ENCODE data around the gene NYAP1.
A peak's percentile ranks its signal among the peaks of the same experiment; 100 is the strongest.
"Not testable (repeated sequence)": the region's sequence is repeated elsewhere in the genome, so short reads cannot be mapped to it uniquely, and the experiment has no call there.

Gene NYAP1

DNA sequence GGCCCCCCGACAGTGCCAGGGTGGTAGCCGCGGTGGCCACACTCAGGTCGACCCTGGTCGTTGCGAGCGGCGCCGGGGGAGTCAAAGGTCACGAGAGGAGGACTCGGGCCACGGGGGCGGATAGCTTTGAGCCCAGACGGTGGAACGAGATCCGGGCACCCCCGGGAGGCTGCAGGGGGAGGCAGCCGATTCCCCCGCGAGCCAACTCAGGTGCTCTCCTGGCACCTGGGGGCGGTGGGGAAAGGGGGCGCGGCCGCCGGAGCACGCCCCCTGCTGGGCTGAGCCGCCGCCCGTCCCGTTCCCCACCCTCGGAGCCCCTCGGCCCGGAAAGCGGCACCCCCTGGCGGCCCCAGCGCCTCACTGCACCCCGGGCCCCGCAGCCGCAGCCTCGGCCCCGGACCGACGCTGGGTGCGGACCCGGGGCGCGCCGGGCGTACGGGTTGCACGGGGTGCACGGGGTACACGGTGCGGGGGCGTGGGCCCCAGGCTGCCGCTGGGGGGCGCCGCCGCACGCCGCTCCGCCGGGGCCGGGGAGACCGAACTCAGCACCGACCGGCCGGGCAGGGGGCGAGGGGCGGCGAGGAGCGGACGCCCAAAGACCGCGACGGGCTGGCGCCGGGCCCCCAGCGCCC, 521 bp upstream of the NYAP1 start:
- DNase-seq (ENCODE audit: low read depth in 2 of 2) = peak; percentile 58 to 66

DNA sequence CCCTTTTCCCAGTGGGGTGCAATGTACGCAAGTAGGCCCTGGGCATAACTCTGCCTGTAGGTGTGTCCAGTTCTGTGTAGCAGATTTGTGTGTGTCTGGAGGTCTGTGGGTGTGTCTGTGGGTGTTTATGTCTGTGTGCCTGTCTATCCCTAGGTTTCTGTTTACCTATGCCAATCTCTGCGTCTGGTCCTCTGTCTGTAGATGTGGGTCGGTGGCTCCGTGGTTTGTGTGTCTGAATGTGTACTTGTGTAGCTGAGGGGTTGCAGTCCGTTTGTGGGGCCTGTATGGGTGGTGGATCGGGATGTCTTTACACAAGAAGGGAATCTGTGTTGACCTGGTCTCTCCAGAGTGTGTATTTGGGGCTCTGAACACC, 932 bp downstream of the NYAP1 start:
- DNase-seq (ENCODE audit: low read depth in 2 of 2) = no peak

DNA sequence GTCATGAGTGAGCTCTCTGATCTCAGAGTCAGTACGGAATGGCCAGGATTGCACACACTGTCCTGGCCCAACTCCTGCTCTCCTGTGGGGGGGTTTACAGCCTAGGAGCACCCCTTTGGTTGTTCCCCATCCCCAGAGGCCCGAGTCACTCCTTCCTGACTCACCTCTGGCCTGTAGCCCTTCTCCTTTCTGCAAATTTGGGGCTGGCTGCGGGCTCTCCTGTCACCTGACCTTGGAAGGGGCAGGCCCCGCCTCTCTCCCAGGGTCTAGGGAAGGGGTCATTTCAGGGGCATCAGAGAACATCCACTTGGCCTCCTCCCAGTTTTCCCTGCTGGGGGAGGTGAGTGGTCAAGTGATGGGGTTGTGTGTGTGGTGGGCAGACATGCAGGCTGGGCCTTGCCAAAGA, 1.7 kb downstream of the NYAP1 start:
- DNase-seq (ENCODE audit: low read depth in 2 of 2) = no peak

DNA sequence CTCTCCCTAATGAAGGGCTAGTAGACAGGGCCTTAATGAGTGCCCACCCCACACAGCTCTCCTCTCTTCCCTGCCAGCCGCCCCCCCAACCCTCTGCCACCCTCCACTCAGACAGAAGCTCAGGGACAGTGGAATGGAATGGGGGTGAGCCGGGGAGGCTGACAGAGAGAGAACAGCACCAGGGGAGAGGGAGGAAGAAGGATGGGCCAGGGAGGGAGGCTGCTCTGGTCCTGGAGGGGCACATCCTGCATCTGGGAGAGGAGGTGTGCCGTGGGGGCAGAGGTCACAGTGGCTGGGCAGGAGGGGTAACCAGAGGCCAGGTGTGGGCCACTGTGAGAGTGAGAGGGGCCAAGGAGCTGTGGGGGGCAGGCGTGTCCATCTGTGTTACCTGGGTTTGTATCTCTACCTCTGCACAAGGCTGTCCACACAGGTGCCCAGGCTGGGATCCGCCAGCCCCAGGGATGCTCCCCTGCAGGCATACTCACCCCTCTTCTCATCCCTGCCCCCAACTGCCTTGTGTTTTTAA, 2.4 kb downstream of the NYAP1 start:
- no peak for DNase-seq (ENCODE audit: low read depth in 2 of 2)

DNA sequence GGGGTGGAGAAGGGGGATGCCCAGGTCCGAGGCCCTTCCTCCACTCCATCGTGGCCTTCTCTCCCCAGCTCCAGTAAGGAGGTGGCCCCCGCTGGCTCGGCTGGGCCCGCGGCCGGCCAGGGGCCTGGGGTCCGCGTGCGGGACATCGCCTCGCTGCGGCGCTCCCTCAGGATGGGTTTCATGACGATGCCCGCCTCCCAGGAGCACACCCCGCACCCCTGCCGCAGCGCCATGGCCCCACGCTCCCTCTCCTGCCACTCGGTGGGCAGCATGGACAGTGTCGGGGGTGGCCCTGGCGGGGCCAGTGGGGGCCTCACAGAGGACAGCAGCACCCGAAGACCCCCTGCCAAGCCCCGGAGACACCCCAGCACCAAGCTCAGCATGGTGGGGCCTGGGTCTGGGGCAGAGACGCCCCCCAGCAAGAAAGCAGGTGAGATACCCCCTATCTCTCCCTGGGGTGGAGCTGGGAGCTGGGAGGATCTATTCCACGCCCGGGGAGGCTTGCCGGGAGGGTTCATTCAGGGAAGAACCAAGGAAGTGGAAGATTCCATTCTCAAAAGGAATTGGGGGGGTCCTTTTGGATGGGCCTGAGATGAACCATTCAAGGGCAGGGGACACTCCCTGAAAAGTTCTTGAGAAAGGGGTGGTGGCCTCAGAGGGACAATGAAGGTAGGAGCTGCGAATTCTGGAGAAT, 3.2 kb downstream of the NYAP1 start:
- DNase-seq (ENCODE audit: low read depth in 2 of 2) = no peak

DNA sequence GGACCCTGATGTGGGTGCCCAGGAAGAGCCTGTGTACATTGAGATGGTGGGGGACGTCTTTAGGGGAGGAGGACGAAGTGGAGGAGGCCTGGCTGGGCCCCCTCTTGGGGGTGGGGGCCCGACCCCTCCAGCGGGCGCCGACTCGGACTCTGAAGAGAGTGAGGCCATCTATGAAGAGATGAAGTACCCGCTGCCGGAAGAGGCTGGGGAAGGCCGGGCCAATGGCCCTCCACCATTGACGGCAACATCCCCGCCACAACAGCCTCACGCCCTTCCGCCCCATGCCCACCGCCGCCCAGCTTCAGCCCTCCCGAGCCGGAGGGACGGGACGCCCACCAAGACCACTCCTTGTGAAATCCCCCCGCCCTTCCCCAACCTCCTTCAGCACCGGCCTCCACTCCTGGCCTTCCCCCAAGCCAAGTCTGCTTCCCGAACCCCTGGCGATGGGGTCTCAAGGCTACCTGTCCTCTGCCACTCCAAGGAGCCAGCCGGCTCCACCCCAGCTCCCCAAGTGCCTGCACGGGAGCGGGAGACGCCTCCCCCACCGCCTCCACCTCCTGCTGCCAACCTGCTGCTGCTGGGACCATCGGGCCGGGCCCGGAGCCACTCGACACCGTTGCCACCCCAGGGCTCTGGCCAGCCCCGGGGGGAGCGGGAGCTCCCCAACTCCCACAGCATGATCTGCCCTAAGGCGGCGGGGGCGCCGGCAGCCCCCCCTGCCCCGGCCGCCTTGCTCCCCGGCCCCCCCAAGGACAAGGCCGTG, 4.8 kb downstream of the NYAP1 start:
- DNase-seq (ENCODE audit: low read depth in 2 of 2) = no peak

DNA sequence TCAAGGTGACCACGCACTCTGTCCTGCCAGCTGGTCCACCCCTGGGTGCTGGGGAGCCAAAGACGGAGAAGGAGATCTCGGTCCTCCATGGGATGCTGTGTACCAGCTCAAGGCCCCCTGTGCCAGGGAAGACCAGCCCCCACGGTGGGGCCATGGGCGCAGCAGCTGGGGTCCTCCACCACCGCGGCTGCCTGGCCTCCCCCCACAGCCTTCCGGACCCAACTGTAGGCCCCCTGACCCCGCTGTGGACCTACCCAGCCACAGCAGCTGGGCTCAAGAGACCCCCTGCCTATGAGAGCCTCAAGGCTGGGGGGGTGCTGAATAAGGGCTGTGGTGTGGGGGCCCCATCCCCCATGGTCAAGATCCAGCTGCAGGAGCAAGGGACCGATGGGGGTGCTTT, 5.4 kb downstream of the NYAP1 start:
- DNase-seq (ENCODE audit: low read depth in 2 of 2) = no peak

DNA sequence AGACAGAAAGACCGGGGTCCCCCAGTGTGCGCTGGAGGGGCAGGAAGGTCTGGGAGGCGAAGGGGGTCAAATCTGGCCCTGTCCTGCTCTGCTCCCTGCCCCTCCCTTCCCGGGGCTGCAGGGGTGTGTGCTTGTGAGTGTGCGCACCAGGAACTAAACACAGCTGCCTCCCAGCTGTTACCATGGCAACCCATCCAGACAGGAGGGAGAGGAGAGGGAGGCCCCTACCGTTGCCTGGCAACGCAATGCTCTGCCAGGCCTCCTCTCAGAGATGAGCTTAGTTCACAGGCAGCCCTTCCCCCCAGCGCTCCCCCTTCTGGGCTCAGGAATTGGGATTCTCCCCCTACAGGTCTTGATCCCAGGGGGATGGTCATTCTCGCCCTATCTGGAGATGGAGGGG, 6.1 kb downstream of the NYAP1 start:
- DNase-seq (ENCODE audit: low read depth in 2 of 2) = no peak

DNA sequence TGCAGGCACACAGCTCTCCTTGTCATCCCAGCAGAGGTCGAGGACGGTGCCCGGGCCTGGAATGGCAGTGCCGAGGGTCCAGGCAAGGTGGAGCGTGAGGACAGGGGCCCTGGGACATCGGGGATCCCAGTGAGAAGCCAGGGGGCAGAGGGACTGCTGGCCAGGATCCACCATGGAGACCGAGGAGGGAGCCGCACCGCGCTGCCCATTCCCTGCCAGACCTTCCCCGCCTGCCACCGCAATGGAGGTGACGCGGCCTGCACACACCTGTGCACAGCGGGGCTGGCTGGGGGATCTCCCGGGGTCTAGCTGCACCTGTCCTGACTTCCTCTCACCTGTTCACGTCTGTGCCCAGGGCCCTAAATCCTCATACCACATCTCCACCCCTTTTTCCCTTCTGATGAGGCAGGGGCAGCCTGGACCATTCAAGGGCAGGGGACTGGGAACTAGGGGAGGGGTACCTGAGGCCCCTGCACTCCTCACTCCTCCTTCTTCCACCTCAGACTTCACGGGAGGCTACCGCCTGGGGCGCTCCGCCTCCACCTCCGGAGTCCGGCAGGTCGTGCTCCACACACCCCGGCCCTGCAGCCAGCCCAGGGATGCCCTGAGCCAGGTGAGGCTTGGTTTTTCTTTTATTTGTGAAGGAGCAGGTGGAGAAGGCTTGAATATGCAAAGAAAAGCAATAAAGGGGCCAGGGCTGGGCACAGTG, 6.9 kb downstream of the NYAP1 start:
- no peak for DNase-seq (ENCODE audit: low read depth in 2 of 2)

DNA sequence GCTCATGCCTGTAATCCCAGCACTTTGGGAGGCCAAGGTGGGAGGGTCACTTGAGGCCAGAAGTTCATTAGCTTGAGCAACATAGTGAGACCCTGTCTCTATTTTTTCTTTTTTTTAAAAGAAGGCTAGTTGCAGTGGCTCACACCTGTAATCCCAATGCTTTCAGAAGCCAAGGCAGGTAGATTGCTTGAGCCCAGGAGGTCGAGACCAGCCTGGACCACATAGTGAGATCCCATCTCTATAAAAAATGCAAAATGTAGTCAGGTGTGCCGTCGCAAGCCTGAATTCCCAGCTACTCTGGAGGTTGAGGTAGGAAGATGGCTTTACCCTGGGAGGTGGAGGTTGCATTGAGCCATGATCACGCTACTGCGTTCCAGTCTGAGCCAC, 7.5 kb downstream of the NYAP1 start:
- DNase-seq (ENCODE audit: low read depth in 2 of 2) = no peak

DNA sequence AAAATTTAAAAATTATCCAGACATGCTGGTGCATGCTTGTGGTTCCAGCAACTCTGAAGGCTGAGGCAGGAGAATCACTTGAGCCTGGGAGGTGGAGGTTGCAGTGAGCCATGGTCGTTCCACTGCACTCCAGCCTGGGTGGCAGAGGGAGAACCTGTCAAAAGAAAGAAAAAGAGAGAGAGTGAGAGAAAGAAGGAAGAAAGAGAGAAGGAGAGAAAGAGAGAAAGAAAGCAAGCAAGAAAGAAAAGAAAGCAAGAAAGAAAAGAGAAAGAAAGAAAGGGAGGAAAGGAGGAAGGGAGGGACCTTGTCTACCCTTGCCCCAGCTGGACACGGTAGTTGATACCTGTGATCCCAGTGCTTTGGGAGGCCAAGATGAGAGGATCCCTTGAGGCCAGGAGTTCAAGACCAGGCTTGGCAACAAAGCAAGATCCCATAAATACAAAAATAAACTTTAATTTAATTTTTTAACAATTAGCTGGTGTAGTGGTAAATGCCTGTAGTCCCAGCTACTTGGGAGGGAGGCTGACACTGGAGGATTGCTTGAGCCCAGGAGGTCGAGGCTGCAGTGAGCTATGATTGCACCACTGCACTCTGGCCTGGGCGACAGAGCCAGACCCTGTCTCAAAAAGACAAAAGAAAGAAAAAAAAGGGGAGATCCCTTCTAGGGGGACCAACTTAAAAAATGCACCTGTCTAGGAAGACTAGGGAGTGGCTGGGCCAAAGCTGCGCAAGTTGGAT, 9.2 kb downstream of the NYAP1 start:
- DNase-seq (ENCODE audit: low read depth in 2 of 2) = no peak

DNA sequence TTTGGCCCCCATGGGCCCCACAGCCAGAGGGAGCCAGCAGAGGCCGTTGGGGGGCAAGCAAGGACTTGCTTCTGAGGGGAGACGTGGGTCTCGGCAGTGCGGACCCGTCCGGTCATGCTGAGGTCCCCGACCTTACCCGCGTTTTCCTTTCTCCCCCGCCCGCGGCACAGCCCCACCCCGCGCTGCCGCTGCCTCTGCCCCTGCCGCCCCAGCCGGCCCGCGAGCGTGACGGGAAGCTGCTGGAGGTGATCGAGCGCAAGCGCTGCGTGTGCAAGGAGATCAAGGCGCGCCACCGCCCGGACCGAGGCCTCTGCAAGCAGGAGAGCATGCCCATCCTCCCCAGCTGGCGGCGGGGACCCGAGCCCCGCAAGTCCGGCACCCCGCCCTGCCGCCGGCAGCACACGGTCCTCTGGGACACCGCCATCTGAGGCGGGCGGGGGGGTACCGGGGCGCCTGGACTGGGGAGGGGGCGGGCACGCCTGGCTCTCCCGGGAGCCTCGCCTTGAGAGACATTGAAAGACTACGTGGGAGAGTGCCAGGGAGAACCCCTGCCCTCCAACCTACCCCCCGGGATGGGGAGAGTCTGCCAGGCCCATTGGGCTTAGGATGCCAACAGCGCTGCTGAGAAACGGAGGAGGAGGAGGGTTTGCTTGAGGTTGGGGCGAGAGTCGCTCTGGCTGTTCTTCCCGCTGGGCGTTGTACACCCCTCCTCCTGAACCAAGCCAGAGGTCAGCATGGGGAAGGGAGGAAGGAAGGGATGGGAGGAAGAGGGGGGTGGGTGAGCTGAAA, 9.9 kb downstream of the NYAP1 start:
- no peak for DNase-seq (ENCODE audit: low read depth in 2 of 2)

DNA sequence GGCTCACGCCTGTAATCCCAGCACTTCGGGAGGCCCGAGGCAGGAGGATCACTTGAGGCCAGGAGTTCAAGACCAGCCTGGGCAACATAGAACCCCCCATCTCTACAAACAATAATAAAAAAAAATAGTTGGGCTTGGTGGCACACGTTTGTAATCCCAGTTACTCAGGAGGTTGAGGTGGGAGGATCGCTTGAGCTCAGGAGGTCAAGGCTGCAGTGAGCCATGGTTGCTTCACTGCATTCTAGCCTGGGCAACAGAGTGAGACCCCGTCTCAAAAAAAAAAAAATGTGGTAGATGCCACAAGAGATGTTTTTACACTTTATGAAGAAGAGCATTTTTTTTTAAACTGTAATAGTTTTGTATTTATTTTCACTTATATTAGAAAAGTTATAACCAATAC, 12.8 kb downstream of the NYAP1 start:
- DNase-seq (ENCODE audit: low read depth in 2 of 2) = no peak

DNA sequence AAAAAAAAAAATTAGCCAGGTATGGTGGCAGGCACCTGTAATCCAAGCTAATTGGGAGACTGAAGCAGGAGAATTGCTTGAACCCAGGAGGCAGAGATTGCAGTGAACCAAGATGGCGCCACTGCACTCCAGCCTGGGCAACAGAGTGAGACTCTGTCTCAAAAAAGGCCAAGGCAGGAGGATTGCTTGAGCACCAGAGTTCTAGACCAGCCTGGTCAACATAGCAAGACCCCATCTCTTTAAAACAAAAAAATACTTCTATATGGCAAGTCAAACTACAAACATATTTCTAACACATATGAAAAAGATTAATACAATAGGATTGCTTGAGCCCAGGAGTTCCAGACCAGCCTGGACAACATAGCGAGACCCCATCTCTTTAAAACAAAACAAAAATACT, 17.0 kb downstream of the NYAP1 start:
- not testable (repeated sequence) for DNase-seq (ENCODE audit: low read depth in 2 of 2)

DNA sequence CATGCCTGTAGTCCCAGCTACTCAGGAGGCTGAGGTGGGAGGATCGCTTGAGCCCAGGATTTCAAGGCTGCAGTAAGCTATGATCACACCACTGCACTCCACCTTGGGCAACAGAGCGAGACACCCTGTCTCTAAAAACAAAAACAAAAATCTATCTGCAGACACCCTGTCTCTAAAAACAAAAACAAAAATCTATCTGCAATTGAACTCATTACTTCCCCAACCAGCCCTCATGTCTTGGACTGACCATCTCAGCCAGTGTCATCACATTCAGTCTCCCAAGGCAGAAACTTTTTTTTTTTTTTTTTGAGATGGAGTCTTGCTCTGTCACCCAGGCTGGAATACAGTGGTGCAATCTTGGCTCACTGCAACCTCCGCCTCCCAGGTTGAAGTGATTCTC, 20.3 kb downstream of the NYAP1 start:
- DNase-seq (ENCODE audit: low read depth in 2 of 2) = not testable (repeated sequence)

DNA sequence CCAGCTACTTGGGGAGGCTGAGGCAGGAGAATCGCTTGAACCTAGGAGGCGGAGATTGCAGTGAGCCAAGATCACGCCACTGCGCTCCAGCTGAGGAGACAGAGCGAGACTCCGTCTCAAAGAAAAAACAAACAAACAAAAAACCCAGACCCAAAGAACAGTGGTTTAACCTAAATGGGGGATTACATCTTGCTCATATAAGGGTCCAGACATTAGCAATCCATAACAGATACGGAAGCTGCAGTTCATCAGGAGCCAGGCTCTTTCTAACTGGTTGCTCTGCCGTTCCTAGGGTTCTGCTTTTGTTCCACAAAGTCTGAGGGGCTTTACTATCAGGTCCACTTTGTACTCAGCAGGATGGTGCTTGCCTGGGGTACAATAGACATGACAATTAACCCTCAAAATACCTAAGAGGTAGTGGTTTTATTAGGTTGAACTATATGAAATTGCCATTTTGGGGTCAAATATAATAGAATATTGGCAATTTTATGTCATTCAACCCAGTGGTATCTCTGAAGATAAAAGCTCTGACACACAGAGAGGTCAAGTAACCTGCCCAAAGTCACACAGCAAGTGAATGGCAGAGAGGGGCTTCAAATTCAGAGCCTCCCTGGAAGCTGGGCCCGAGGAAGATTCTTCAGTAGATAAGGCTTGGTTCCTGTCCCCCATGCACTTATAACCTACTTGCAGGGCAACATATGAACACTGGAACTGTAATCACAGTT, 21.3 kb downstream of the NYAP1 start:
- DNase-seq (ENCODE audit: low read depth in 2 of 2) = no peak

DNA sequence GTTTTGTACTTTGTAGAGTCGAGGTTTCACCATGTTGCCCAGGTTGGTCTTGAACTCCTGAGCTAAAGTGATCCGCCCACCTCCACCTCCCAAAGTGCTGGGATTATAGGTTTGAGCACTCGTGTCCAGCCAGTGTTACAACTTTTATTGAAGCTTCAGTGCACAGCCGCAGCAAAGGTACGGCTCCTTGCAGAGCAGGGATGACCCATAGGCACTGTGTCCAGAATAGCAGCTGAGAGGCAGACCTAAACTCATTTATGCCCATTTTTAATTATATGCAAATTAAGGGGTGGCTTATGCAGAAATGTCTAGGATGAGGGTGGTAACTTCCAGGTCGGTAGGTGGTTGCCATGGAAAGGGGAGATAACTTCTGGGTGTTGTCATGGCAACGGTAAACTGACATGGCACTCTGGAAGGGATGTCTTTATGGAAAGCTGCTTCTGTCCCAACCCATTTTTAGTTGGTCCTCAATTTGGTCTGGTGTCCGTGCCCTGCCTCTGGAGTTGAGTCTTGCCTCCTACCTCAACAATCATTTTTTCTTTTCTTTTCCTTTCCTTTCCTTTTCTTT, 22.7 kb downstream of the NYAP1 start:
- no peak for DNase-seq (ENCODE audit: low read depth in 2 of 2)

DNA sequence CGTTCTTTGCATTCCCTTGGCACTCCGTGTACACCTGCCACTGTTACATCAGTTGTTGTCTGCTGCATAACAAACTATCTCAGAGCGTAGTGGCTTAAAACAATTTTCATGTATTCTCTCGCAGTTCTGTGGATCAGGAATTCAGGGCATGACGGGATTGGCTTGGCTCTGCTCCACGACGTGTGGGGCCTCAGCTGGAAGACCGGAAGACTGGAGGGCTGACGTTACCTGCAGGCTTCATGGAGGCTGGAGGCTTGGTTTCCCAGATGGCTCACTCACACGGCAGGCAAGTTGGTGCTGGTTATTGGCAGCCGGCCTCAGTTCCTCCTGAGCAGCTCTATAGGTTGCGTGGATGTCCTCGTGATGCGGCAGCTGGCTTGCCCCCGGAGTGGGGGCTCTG, 25.5 kb downstream of the NYAP1 start:
- no peak for DNase-seq (ENCODE audit: low read depth in 2 of 2)

DNA sequence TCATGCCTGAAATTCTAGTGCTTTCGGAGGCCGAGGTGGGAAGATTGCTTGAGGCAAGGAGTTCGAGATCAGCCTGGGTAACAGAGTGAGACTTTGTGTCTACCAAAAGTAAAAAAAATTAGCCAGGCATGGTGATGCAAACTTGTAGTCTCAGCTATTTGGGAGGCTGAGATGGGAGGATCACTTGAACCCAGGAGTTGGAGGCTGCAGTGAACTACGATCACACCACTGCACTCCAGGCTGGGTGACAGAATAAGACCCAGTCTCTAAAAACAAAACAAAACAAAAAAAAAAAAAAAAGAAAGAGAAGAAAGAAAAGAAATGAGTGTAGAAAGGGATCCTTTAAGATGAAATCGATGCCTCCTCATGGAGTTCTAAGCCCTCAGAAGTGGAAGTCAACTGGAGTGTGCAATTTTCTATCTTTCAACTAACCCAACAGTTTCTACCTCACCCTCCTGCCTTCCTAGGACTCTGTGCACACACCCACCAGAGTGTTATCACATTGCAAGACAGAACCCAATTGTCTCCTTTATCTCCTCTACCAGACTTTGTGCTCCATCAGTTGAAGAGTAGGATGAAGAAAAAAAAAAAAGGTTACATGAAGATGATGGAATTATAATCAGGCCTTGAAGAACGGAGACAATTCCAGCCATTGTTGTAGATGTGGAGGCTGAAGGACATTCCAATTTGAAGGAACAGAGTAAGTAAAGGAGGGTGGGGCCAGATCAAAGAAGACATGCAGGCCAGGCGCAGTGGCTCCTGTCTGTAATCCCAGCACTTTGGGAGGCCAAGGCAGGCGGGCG, 26.9 kb downstream of the NYAP1 start:
- no peak for DNase-seq (ENCODE audit: low read depth in 2 of 2)
